ENCODE data around the gene LRFN4. TPM values are rescaled to one million over a fixed set of nuclear protein-coding genes. Genes with fewer than 3 reads are reported as not detected.
A peak's percentile ranks its signal among the peaks of the same experiment; 100 is the strongest.

LRFN4 gene
- total RNA-seq, 1 donor from 2014 or later: 21.7 TPM

GRCh38 chr11:66870616-66871520 is 14.0 kb downstream of the LRFN4 start:
- DNase-seq: no peak

- no peak for DNase-seq
These were observed 14.6 kb downstream of the LRFN4 start for GRCh38 chr11:66871521-66871901.

- DNase-seq: no peak
These were observed 17.4 kb downstream of the LRFN4 start for GRCh38 chr11:66874232-66874631.

GRCh38 chr11:66875378-66875777 is 18.5 kb downstream of the LRFN4 start:
- DNase-seq: no peak

GRCh38 chr11:66877588-66878385 is 20.9 kb downstream of the LRFN4 start:
- DNase-seq: no peak

GRCh38 chr11:66878474-66878873 is 21.6 kb downstream of the LRFN4 start:
- DNase-seq: peak; percentile 67

- no peak for DNase-seq
These were observed 22.1 kb downstream of the LRFN4 start for GRCh38 chr11:66879000-66879399.

- DNase-seq: no peak
These were observed 22.7 kb downstream of the LRFN4 start for GRCh38 chr11:66879583-66879982.

GRCh38 chr11:66879999-66880398 is 23.1 kb downstream of the LRFN4 start:
- no peak for DNase-seq

- peak; percentile 66 for DNase-seq
These were observed 23.9 kb downstream of the LRFN4 start for GRCh38 chr11:66880496-66881450.

- DNase-seq: no peak
These were observed 24.6 kb downstream of the LRFN4 start for GRCh38 chr11:66881451-66881835.

- DNase-seq: no peak
These were observed 25.1 kb downstream of the LRFN4 start for GRCh38 chr11:66881927-66882452.

- peak; percentile 72 for DNase-seq
These were observed 25.7 kb downstream of the LRFN4 start for GRCh38 chr11:66882561-66883015.

- peak; percentile 88 for DNase-seq
These were observed 26.4 kb downstream of the LRFN4 start for GRCh38 chr11:66883016-66883965.

GRCh38 chr11:66884443-66884842 is 27.6 kb downstream of the LRFN4 start:
- no peak for DNase-seq

- DNase-seq: no peak
These were observed 28.6 kb downstream of the LRFN4 start for GRCh38 chr11:66885469-66885868.

GRCh38 chr11:66885950-66886440 is 29.1 kb downstream of the LRFN4 start:
- DNase-seq: no peak

GRCh38 chr11:66886671-66887221 is 29.9 kb downstream of the LRFN4 start:
- no peak for DNase-seq

GRCh38 chr11:66887526-66887925 is 30.7 kb downstream of the LRFN4 start:
- no peak for DNase-seq

- no peak for DNase-seq
These were observed 31.4 kb downstream of the LRFN4 start for GRCh38 chr11:66888282-66888681.
